ENCODE data around the gene XRCC4. TPM values are rescaled to one million over a fixed set of nuclear protein-coding genes. Genes with fewer than 3 reads are reported as not detected.

XRCC4 gene
- total and polyA plus RNA-seq, 9 of the 15 experiments (the other 6 are each of a cell fraction or from before 2014, with no cell fraction given): 13.6 to 61.6 (median 22.4) TPM

- TF ChIP-seq NONO (IDR thresholded peaks at IDR 0.05; ENCODE audit: low read depth in 2 of 2, low read length in 1 of 2): no peak
- TF ChIP-seq ZNF583 (CRISPR knock-in tag; IDR thresholded peaks at IDR 0.05): no peak
- 0 out of 2 replicates have a peak, but pooled peaks have one; percentile 51 for TF ChIP-seq ZSCAN32 (CRISPR knock-in tag; IDR thresholded peaks at IDR 0.05)
- TF ChIP-seq ZNF586 (CRISPR knock-in tag; conservative IDR thresholded peaks at IDR 0.05): no peak
- TF ChIP-seq DPF2 (IDR thresholded peaks at IDR 0.05): no peak
- TF ChIP-seq ATF3 (IDR thresholded peaks at IDR 0.05): peak; percentile 39; the same call in 1 of the 2 replicates
- TF ChIP-seq ATF3 (CRISPR knock-in tag; conservative IDR thresholded peaks at IDR 0.05): no peak
- no peak for TF ChIP-seq ZNF512 (tag; IDR thresholded peaks at IDR 0.05)
- TF ChIP-seq ZNF41 (CRISPR knock-in tag; conservative IDR thresholded peaks at IDR 0.05): no peak
- no peak for TF ChIP-seq CEBPG (CRISPR knock-in tag; IDR thresholded peaks at IDR 0.05)
- TF ChIP-seq CEBPG (tag; conservative IDR thresholded peaks at IDR 0.05 in 1 of 2, IDR thresholded peaks at IDR 0.05 in 1 of 2): peak; percentile 40 to 85; a peak in 3 of 4 replicates
- TF ChIP-seq ZBTB5 (IDR thresholded peaks at IDR 0.05): no peak
- no peak for TF ChIP-seq CEBPZ (IDR thresholded peaks at IDR 0.05; ENCODE audit: borderline replicate concordance, low read depth, low read length)
- TF ChIP-seq ZBED1 (IDR thresholded peaks at IDR 0.05): no peak
- no peak for TF ChIP-seq NFE2 (IDR thresholded peaks at IDR 0.05; ENCODE audit: low read depth)
- no peak for TF ChIP-seq SP2 (IDR thresholded peaks at IDR 0.05; ENCODE audit: extremely low read depth, low read depth, low read length, poor library complexity, severe bottlenecking)
- TF ChIP-seq GATAD2B (IDR thresholded peaks at IDR 0.05; ENCODE audit: borderline replicate concordance): no peak
These were observed 263.2 kb downstream of the XRCC4 start (continued) for GRCh38 chr5:83340511-83340918.
